GM12874 (cell line): Measurements from ENCODE around the gene SLC38A9.

Experiments used
- CTCF ChIP-seq: IDR thresholded peaks from 2 replicates; pipeline ENCODE4 v1.5.1; 2011; ENCODE audit warnings: low read depth, mild to moderate bottlenecking, control low read depth, low read length, moderate library complexity; ENCODE audit not compliant: insufficient read depth

Gene SLC38A9

GRCh38 chr5:55599148-55600050, 112.7 kb downstream of the SLC38A9 start:
- no peak for TF ChIP-seq CTCF

GRCh38 chr5:55597014-55597981, 114.8 kb downstream of the SLC38A9 start:
- TF ChIP-seq CTCF = no peak

GRCh38 chr5:55594671-55595070, 117.5 kb downstream of the SLC38A9 start:
- no peak for TF ChIP-seq CTCF

GRCh38 chr5:55593115-55593472, 119.0 kb downstream of the SLC38A9 start:
- no peak for TF ChIP-seq CTCF

GRCh38 chr5:55592388-55593114, 119.6 kb downstream of the SLC38A9 start:
- no peak for TF ChIP-seq CTCF

GRCh38 chr5:55591686-55592085, 120.4 kb downstream of the SLC38A9 start:
- no peak for TF ChIP-seq CTCF
